ENCODE data around the gene ZC3H12D. TPM values are rescaled to one million over a fixed set of nuclear protein-coding genes. Genes with fewer than 3 reads are reported as not detected.

ZC3H12D gene
- polyA plus RNA-seq, 6 donors from 2014 or later: 4.7 to 9.2 (median 7.3) TPM

Other genes with a start within 250 kb of the ZC3H12D start
- gene TAB2, start 167.3 kb downstream of the ZC3H12D start, polyA plus RNA-seq (ENCODE audit: low read depth in 6 of 6): 10 to 100 TPM in 3 of 6 donors, 1 to 10 TPM in 3; 7.7 to 13.5 (median 10.1) TPM
- gene SUMO4, start 84.8 kb downstream of the ZC3H12D start, polyA plus RNA-seq (ENCODE audit: low read depth in 6 of 6): 1 to 10 TPM in 2 of 6 donors, under 1 TPM in 3, not detected in 1; 0.26 to 1.6 (median 0.85) TPM
- 10 to 100 TPM; 10.4 to 16.2 (median 14.5) TPM for gene PPIL4, start 61.0 kb upstream of the ZC3H12D start, polyA plus RNA-seq (ENCODE audit: low read depth in 6 of 6)
- 10 to 100 TPM; 29.4 to 42.4 (median 37.9) TPM for gene GINM1, start 81.4 kb upstream of the ZC3H12D start, polyA plus RNA-seq (ENCODE audit: low read depth in 6 of 6)
- 10 to 100 TPM in 5 of 6 donors, 1 to 10 TPM in 1; 9.3 to 25.5 (median 23.4) TPM for gene KATNA1, start 163.7 kb upstream of the ZC3H12D start, polyA plus RNA-seq (ENCODE audit: low read depth in 6 of 6)
- gene LATS1, start 233.1 kb upstream of the ZC3H12D start, polyA plus RNA-seq (ENCODE audit: low read depth in 6 of 6): 10 to 100 TPM; 12.5 to 21.4 (median 13.4) TPM

Measured in naive B cell (primary cell).